HepG2 (cell line): ENCODE measurements around the gene RPS25. TPM values are rescaled to one million over a fixed set of nuclear protein-coding genes. Genes with fewer than 3 reads are reported as not detected.

Experiments
- EHMT2 ChIP-seq: fragments of 200-600 bp; sonication (generic); IDR thresholded peaks from 2 replicates; pipeline ENCODE4 v1.7.0; 2017; ENCODE audit warnings: antibody characterized with exemption, low read depth, low read length, borderline replicate concordance
- HNF4G ChIP-seq, 2 experiments: sonication (generic) in 1 of 2; formaldehyde crosslinking in 1 of 2; IDR thresholded peaks; 2 replicates each; pipeline versions ENCODE4 v1.4.0 to v1.6.1; 2011 to 2020; ENCODE audit warnings: borderline replicate concordance in 2 of 2, low read depth in 2 of 2, mild to moderate bottlenecking in 2 of 2, low read length in 1 of 2, missing genetic modification reagents in 1 of 2, moderate library complexity in 1 of 2
- MAZ ChIP-seq, 2 experiments: sonication (generic) in 1 of 2; formaldehyde crosslinking in 1 of 2; IDR thresholded peaks; 2 replicates each; pipeline versions ENCODE4 v1.5.0 to v1.6.1; 2012 to 2020; ENCODE audit warnings: low read depth in 2 of 2, mild to moderate bottlenecking in 2 of 2, borderline replicate concordance in 1 of 2, improper control_type of control experiment in 1 of 2, low read length in 1 of 2, missing genetic modification reagents in 1 of 2, moderate library complexity in 1 of 2
- ZNF354B ChIP-seq: sonication (generic); formaldehyde crosslinking; IDR thresholded peaks from 2 replicates; pipeline ENCODE4 v1.8.0; 2022; ENCODE audit warnings: mild to moderate bottlenecking, missing genetic modification reagents
- ZNF567 ChIP-seq: sonication (generic); formaldehyde crosslinking; IDR thresholded peaks from 2 replicates; pipeline ENCODE4 v1.8.1; 2023; ENCODE audit warnings: mild to moderate bottlenecking, missing genetic modification reagents, borderline replicate concordance
- ZNF660 ChIP-seq: sonication (generic); formaldehyde crosslinking; IDR thresholded peaks from 2 replicates; pipeline ENCODE4 v1.5.1; 2020; ENCODE audit warnings: mild to moderate bottlenecking, low read depth, missing genetic modification reagents, borderline replicate concordance
- polyA plus RNA-seq, 8 experiments: library from polyadenylated mRNA; depleted of rRNA in 3 of 8; stranded (reverse) in 7 of 8; unstranded in 1 of 8; fragments of >200 nt; fragmentation: Illumina TruSeq in 4 of 8; extraction: Trizol in 4 of 8; gene quantifications; 2 replicates each; pipeline versions ENCODE4 v1.2.1 to v1.2.3, GENCODE V29; 2011 to 2016; ENCODE audit warnings: low read depth in 4 of 8, missing spikeins in 1 of 8, mixed read lengths in 1 of 8; ENCODE audit not compliant: insufficient read depth in 1 of 8
- total RNA-seq, 5 experiments: library from RNA; depleted of rRNA; stranded (reverse); fragments of >200 nt; fragmentation: Illumina TruSeq; extraction: Trizol; gene quantifications; 2 replicates each; pipeline ENCODE4 v1.2.3, GENCODE V29; 2016; ENCODE audit warnings: low read depth in 1 of 5
- TF ChIP-seq, protein P1 (sequence below): sonication (generic); formaldehyde crosslinking; IDR thresholded peaks from 2 replicates; pipeline ENCODE4 v1.4.0; 2020; ENCODE audit warnings: missing genetic modification reagents
- TF ChIP-seq, protein P2 (sequence below): sonication (generic); formaldehyde crosslinking; IDR thresholded peaks from 2 replicates; pipeline ENCODE4 v1.4.0; 2020; ENCODE audit warnings: mild to moderate bottlenecking, missing genetic modification reagents
- TF ChIP-seq, protein P3 (sequence below): sonication (generic); formaldehyde crosslinking; IDR thresholded peaks from 2 replicates; pipeline ENCODE4 v1.8.1; 2022; ENCODE audit warnings: low read depth, mild to moderate bottlenecking, missing genetic modification reagents

RPS25 gene
- total and polyA plus RNA-seq, 2 of the 13 experiments (the other 11 are each of a cell fraction or from before 2014, with no cell fraction given) = 839 to 1,415 TPM

DNA sequence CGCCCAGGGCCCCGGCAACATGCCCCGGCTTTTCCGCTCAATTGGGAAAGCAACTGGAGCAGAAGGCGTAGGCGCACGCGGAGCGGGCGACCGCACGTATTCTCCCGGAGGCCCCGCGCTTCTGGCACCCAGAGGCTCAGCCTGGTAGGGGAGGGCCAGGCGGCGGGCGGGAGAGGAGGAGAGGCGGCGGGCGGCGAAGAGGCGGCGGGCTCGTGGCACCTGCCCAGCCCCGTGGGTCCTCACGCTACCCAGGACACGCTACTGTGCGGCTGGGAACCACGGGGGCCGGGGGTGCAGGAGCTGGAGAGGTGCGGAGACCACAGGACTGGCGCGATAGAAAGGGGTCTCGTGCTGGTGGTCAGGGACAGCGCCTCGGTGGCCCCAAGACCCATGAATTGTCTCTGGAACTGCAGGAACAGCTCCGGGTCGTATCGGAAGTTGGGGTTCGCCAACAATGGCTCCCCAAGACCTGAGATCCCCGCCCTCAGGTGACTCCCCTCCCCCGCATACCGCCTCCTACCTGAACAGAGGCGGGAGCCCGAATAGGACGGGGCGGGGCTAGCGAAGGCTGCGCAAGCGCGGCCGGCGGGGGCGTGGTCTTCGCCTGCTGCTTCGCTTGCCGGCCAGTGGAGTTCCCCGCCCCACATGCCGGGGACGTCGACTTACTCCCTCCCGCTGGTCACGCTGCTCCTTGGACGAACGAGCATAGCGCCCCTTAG, 12.3 kb upstream of the RPS25 start, which contains the start of gene SLC37A4 (continued):
- TF ChIP-seq ZNF660 (no peak), ZNF354B (CRISPR knock-in tag) (no peak), EHMT2 (no peak), HNF4G (IDR thresholded peaks at IDR 0.05; ENCODE audit: borderline replicate concordance, low read depth, low read length) (no peak), HNF4G (CRISPR knock-in tag; IDR thresholded peaks at IDR 0.05; ENCODE audit: borderline replicate concordance, low read depth) (no peak; the same call in 1 of the 2 replicates), MAZ (IDR thresholded peaks at IDR 0.05; ENCODE audit: borderline replicate concordance, low read depth, low read length) (peak; percentile 62; the same call in 1 of the 2 replicates), MAZ (CRISPR knock-in tag; IDR thresholded peaks at IDR 0.05; ENCODE audit: low read depth) (peak; percentile 90), ZNF567 (CRISPR knock-in tag) (0 out of 2 replicates have a peak, but pooled peaks have one; percentile 17)
- TF ChIP-seq, protein P1, sequence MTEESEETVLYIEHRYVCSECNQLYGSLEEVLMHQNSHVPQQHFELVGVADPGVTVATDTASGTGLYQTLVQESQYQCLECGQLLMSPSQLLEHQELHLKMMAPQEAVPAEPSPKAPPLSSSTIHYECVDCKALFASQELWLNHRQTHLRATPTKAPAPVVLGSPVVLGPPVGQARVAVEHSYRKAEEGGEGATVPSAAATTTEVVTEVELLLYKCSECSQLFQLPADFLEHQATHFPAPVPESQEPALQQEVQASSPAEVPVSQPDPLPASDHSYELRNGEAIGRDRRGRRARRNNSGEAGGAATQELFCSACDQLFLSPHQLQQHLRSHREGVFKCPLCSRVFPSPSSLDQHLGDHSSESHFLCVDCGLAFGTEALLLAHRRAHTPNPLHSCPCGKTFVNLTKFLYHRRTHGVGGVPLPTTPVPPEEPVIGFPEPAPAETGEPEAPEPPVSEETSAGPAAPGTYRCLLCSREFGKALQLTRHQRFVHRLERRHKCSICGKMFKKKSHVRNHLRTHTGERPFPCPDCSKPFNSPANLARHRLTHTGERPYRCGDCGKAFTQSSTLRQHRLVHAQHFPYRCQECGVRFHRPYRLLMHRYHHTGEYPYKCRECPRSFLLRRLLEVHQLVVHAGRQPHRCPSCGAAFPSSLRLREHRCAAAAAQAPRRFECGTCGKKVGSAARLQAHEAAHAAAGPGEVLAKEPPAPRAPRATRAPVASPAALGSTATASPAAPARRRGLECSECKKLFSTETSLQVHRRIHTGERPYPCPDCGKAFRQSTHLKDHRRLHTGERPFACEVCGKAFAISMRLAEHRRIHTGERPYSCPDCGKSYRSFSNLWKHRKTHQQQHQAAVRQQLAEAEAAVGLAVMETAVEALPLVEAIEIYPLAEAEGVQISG (CRISPR knock-in tag) = peak; percentile 88
- TF ChIP-seq, protein P2, sequence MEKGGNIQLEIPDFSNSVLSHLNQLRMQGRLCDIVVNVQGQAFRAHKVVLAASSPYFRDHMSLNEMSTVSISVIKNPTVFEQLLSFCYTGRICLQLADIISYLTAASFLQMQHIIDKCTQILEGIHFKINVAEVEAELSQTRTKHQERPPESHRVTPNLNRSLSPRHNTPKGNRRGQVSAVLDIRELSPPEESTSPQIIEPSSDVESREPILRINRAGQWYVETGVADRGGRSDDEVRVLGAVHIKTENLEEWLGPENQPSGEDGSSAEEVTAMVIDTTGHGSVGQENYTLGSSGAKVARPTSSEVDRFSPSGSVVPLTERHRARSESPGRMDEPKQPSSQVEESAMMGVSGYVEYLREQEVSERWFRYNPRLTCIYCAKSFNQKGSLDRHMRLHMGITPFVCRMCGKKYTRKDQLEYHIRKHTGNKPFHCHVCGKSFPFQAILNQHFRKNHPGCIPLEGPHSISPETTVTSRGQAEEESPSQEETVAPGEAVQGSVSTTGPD (CRISPR knock-in tag) = no peak; the same call in 1 of the 2 replicates
- TF ChIP-seq, protein P3, sequence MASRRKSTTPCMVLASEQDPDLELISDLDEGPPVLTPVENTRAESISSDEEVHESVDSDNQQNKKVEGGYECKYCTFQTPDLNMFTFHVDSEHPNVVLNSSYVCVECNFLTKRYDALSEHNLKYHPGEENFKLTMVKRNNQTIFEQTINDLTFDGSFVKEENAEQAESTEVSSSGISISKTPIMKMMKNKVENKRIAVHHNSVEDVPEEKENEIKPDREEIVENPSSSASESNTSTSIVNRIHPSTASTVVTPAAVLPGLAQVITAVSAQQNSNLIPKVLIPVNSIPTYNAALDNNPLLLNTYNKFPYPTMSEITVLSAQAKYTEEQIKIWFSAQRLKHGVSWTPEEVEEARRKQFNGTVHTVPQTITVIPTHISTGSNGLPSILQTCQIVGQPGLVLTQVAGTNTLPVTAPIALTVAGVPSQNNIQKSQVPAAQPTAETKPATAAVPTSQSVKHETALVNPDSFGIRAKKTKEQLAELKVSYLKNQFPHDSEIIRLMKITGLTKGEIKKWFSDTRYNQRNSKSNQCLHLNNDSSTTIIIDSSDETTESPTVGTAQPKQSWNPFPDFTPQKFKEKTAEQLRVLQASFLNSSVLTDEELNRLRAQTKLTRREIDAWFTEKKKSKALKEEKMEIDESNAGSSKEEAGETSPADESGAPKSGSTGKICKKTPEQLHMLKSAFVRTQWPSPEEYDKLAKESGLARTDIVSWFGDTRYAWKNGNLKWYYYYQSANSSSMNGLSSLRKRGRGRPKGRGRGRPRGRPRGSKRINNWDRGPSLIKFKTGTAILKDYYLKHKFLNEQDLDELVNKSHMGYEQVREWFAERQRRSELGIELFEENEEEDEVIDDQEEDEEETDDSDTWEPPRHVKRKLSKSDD (CRISPR knock-in tag) = peak; percentile 62; the same call in 1 of the 2 replicates
